G401.6 (cell line): ENCODE data around the gene SESTD1.
"Not testable (repeated sequence)": the region's sequence is repeated elsewhere in the genome, so short reads cannot be mapped to it uniquely, and the experiment has no call there.

Source experiments
- FAIRE-seq: peaks from 2 replicates; lab custom pipeline; 2012; peaks lifted over from hg19 to GRCh38; lab: Jason Lieb, UNC

Gene SESTD1

DNA sequence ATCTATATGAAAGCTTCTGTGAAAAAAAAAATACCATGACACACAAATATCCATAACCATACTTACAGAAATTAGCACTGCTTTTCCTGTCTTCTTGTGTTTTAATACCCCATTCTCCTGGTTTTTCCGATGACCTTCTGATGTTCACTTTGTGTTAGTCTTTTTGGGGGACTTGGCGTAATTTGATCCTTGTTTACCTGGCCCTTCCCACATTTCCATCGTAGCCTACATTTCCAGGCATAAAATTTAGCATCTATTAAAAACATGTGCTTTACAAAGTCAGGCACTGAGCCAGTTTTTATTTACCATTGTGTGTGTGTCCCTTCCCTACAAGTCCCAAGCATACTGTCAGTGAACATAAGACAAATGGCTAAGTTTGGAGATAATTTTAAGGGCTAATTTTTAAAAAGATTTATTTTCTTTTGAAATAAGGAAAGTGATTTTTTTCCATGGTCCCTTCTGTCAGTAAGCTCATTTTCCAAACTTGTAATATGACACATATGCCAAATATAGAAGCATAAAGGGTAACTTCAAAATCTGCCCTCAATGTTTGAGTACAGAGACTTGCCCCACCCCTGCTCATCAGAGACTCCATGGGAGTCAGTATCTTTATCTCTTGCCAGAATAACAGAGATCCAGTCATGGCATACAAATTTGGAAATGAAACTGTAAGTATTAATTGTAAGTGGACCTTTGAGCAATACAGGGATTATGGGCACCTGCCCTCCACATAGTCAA lies 27.3 kb downstream of the SESTD1 start:
- FAIRE-seq: no peak

DNA sequence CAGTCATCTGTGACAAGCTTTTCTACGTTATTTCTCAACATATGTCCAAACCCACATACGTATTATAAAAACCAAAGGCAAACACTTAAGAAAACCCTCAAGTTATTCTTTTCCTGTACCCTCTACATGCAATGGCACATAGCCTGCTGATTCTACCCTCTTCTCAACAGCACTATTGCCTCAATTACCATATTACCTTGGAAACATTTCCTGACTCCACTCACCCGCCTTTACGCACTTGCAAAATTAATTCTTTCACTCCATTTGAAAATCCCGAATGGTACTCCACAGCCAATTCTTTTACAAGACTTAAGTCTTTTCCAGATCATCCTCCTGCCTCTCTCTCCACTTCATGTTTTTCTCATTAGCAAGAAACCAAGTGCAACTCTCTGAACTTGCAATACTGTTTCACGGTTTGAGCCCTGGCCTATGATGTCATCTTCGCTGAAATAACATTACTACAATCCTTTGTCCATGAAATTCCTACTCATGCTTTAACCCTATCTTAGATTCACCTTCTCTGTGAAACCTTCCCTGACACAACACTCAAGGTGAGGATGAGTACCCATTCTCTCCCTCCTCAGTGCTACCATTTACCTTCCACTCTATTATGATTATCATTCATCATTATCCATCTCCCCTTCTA lies 29.0 kb downstream of the SESTD1 start:
- no peak for FAIRE-seq

DNA sequence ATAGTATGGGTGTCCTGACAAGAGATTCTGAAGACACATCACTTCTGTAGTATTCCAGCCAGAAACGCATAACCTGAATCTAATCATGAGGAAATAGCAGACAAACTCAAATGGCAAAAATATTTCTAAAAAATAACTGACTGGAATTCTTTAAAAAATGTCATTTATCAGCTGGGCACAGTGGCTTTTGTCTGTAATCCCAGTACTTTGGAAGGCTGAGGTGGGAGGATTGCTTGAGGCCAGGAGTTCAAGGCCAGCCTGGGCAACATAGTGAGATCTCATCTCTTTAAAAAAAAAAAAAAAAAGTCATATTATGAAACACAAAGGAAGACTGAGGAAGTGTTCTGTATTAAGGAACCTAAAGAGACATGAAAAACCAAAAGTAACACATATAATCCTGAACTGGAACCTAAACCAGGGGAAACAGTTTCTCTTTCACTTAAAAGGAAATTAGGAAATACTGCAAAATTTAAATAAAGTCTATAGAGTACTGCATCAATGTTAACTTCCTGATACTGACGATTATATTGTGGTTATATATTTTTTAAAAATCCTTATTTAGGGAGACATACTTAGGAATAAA lies 29.9 kb downstream of the SESTD1 start:
- no peak for FAIRE-seq

DNA sequence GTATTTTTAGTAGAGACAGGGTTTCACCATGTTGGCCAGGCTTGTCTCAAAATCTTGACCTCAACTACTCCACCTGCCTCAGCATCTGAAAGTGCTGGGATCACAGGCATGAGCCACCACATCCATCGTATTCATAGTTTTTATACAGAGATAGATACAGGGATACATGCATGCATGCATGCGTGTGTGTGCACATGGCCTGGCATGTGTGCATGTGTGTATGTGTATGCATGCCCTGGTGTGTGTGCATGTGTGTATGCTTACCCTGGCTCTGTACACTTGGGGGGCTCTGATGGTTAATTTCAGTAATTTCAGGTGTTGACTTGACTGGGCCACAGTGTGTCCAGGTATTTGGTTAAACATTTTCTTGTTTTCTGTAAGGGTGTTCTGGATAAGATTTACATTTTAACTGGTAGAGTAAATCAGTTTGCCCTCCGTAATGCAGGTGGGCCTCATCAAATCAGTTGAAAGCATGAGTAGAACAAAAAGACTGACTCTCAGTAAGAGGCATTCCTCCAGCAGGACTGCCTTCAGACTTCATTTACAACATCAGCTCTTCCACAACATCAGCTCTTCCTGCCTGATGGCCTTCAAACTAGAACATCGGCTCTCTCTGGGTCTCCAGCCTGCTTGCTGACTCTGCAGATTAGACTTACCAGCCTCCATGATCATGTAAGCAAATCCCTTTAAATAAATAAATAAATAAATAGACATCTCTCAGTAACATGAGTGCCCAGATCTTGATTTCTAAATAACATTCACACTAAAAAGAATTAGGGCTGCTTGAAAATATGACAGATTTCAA lies 30.8 kb downstream of the SESTD1 start:
- no peak for FAIRE-seq

DNA sequence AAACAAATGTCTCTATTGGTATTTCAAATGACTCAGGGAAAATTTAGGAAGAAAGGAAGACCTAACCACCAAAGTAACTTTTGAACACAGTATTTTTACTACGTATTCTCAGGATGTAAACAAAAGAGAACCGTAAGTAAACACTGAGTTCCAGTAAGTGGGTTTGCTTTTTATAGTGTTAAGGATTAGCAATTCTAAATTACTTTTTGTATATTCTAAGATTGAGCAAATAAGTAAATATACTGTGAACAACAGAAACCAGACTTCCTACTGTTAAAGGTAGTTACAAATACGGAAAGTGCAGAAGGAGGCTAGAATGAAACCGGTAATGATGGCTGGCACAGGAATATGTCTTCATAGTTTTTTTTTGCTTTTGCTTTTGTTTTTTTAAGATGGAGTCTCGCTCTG lies 31.5 kb downstream of the SESTD1 start:
- FAIRE-seq: no peak

DNA sequence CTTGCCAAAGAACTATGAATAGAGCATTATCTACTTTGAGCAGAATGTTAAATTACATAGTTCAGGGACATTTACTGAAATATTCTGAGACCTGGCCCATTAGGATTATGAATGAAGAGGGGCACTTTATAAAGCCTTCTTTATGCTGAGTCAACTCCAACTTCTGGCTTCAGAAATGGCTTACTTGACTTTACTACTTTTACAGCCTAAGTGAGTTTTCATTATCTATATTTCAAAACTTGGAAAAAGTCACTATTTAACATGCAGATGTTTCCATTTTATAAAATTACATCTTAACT lies 37.7 kb downstream of the SESTD1 start:
- FAIRE-seq: no peak

DNA sequence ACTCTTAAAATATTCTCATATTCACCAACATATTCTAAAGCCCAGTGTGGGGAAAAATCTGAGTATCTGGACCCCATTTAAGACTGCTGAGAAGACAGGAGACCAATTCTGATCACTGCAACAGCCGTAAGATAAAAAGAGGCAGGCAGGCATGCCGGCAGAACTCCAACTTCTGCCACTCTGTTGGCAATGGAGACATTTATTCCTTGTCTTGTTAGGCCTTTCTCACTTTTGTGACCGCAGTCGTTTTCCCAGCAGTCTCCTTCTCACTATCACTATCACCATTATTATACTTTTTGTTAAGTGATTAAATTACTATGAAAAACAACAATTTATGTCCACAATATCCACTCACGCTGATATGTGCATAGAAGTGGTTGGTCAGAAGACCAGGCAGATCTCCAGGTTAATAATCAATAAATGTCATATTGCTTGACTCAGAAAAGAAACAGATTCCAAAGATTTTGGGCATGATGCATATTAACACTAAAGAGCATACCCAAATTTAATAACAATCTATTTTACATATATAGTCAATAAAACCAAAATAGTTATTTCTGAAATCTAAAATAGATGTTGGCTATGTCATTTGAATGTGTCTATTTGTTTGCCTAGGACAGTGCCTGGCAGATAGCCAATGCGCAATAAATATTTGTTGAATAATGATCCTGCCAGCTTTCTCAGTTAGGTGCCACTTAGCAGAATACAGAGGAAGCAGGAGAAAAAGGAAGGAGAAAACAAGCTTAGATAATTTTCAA lies 38.2 kb downstream of the SESTD1 start:
- FAIRE-seq: no peak

DNA sequence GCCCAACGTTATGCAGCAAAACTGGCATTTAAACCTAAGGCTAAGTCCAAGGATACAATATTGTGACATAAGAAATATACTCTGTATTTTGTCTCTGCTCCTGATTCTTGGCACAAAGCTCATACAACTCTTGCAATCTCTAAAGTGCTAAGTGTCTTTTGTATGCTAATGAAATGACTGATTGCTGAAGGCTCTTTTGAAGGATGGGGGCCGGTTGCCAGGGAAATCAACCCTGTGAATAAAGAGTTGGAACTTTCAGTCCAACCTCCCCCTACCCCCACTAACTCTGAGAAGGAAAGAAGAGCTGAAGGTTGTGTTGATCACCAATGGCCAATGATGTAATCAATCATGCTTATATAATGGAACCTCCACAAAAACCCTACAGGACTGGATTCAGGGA lies 40.3 kb downstream of the SESTD1 start:
- no peak for FAIRE-seq

DNA sequence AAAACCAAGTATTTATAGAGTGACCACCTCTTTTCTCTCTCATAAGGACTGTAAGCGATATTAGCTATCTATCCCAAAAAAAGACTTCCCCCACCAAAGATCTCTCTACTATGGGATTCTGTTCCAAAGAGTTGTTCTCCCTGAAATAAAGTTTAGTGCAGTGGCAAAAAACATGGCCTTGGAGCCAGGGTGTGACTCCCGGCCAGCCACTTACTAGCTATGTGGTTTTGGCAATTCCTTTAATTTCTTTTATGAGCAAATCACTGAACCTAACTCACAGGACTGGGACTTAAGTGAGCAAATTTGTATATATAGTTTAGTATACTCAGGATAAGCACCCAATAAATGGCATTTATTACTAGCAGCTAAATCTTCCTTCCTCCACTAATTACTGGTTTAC lies 42.6 kb downstream of the SESTD1 start:
- FAIRE-seq: no peak

DNA sequence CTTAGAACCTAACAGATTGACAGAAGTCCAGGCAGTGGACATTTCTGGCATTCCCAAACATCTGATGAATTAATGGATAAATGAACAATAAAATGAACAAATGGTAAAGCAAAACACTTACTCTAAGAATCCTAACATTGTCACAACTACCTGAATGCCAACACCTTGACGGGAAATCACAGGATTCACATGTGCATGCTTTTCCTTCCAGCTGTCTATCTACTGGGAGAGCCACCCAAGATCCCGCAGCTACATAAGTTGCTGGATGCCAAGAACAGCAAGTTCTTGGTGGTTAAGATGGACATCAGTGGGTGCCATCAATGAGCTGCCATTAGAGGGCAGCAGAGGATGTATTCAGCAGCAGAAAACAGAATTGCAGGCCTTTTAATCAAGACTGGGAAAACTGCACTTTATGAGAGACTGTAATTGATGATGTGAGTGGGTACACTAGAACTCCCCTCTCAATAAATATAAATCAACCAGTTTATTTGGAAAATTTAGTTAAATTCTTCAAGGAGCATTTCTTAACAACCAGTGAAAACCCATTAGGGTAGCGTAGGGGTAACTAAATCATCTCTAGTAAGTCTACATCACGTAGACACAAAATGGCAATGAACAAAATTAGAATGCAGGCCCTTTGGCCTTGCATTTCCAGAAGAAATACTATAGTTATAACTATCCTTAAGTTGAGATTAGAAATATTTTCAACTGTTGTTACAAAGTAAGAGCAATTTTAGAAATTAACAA lies 45.6 kb downstream of the SESTD1 start:
- no peak for FAIRE-seq

DNA sequence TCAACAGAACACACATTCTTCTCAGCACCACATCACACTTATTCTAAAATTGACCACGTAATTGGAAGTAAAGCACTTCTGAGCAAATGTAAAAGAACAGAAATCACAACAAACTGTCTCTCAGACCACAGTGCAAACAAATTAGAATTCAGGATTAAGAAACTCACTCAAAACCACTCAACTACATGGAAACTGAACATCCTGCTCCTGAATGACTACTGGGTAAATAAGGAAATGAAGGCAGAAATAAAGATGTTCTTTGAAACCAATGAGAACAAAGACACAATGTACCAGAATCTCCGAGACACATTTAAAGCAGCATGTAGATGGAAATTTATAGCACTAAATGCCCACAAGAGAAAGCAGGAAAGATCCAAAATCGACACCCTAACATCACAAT lies 50.0 kb downstream of the SESTD1 start:
- FAIRE-seq: not testable (repeated sequence)

DNA sequence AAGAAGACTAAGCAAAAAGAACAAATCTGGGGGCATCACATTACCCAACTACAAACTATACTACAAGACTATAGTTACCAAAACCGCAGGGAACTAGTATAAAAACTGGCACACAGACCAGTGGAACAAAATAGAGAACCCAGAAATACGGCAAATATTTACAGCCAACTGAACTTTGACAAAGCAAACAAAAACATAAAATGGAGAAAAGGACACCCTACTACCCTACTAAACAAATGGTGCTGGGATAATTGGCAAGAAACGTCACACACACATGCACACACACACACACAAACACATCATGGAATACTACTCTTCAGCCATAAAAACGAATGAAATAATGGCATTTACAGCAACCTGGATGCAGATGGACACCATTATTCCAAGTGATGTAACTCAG lies 53.3 kb downstream of the SESTD1 start:
- no peak for FAIRE-seq

DNA sequence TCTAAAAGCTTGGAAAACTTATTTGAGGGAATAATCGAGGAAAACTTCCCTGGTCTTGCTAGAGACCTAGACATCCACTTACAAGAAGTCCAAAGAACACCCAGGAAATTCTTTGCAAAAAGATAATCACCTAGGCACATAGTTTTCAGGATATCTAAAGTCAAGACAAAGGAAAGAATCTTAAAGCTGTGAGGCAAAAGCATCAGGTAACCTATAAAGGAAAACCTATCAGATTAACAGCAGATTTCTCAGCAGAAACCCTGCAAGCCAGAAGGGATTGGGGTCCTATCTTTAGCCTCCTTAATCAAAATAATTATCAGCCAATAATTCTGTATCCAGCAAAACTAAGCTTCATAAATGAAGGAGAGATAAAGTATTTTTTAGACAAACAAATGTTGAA lies 56.4 kb downstream of the SESTD1 start:
- FAIRE-seq: not testable (repeated sequence)

DNA sequence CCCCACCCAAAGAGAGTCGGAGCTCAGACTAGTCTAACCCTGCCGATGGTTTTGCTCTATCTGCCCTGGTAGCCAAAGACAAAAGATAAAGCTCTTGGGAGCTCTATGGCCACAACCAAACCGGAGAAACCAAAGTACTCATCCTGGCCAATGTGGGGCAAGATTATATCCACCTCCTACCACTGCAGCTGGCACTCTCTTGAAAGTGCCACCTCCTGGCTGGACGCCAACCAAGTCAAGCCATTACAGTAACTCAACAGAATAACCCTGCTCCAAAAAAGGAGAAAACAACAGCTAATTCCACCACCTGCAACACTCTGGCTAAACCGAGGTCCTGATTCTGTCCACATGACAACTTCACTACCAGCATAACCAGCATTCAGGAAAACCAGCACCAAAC lies 57.6 kb downstream of the SESTD1 start:
- FAIRE-seq: no peak

DNA sequence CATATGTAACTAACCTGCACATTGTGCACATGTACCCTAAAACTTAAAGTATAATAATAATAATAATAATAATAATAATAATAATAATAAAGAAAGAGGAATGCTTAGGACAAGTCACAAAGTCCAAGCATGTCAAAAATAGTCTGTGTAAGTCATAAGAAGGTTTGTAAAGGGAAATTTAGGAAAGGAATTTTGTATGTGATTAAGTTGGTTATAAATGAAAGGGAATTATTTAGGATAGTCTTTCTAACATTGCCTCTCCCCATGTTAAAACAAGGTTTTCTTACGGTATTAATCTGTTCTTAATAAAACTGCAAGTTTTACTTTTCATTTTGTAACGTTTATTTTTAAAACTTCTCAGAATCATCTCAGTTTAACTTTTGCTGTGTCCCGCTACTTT lies 62.8 kb downstream of the SESTD1 start:
- no peak for FAIRE-seq

DNA sequence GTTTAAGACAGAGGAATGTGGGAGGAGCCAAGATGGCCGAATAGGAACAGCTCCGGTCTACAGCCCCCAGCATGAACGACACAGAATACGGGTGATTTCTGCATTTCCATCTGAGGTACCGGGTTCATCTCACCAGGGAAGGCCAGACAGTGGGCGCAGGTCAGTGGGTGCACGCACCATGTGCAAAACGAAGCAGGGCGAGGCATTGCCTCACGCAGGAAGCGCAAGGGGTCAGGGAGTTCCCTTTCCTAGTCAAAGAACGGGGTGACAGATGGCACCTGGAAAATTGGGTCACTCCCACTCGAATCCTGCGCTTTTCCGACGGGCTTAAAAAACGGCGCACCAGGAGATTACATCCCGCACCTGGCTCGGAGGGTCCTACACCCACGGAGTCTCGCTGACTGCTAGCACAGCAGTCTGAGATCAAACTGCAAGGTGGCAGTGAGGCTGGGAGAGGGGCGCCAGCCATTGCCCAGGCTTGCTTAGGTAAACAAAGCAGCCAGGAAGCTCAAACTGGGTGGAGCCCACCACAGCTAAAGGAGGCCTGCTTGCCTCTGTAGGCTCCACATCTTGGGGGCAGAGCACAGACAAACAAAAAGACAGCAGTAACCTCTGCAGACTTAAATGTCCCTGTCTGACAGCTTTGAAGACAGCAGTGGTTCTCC lies 68.6 kb downstream of the SESTD1 start:
- FAIRE-seq: not testable (repeated sequence)

DNA sequence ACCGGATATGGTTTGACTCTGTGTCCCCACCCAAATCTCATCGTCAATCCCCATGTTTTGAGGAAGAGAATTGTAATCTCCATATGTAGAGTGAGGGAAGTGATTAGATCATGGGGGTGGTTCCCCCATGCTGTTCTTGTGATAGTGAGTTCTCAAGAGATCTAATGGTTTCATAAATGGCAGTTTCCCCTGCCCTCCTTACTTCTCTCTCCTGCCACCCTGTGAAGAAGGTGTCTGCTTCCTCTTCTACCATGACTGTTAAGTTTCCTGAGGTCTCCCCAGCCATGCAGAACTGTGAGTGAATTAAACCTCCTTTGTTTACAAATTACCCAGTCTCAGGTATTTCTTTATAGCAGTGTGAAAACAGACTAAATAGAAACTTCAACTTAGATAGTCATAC lies 69.5 kb downstream of the SESTD1 start:
- no peak for FAIRE-seq

DNA sequence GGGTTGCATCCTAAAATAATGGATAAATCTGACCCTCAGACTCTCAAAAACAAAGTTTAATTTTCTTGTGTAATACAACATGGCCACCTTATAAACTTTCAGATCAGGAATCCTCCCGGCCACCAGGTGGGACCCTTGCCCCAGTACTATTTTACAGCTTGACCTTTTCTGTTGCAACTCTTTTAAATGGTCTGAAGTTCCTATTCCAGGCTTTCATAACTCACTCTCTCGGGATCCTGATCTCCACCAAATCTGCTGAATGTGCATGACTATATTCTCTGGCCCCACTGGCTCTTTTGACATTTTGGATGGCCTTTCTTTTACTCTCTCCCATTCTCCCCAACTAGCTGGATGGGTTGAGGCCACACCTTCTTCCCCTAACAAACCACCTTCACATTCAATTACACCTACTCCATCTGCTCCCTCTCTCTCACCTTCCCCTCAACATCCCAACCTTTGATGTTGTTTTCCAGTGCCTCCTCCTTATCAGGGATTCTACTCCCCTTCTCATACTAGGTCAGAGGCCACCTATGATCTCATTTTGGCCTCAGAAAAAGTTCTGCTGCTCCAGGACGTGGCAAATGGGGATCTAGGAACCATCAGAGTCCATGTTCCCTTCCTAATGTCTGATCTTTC lies 70.8 kb downstream of the SESTD1 start:
- no peak for FAIRE-seq

DNA sequence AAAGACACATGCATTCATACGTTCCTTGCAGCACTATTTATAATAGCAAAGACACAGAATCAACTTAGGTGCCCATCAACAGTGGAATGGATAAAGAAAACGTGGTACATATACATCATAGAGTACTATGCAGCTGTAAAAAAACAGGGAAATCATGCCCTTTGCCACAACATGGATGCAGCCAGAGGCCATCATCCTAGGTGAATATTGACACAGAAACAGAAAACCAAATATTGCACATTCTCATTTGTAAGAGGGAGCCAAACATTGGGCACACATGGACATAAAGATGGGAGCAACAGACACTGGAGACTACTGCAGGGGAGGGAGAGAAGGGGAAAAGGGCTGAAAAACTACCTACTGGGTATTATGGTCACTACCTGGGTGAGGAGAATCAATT lies 73.5 kb downstream of the SESTD1 start:
- FAIRE-seq: no peak

DNA sequence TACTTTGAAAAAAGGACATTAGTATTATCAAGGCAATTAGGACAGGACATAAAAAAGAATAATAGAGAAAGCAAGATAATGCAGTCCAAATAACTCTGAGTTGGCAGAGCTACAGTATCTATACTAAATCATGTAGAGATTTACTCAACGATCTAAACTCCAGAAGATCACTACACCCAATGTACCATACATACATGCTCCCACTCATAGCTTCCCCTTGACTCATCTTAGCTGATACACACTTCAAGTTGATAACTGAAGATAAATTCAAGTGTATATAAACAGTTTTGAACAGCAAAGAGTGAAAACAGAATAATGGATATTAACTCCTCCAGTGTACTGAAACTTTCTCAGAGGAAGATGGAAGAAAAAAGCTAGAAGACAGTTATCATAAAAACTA lies 78.5 kb downstream of the SESTD1 start:
- FAIRE-seq: no peak

DNA sequence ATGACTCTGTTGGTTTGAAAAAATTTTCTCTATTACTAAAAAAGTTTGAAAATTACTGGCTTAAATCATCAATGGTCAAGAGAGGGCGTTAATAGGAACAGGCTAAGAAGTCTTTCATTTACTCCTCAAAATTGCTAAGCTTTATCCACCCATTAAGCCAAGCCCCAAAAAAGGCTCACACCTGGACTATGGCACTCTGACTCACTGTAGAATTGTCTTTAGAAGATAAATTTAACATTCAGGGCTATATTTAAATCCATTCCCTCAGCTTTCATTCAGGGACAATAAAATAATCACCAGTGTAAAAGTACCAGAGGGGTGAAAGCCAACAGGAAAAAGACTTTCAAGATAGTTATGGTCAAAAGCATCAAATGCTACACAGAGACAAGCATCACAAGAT lies 80.0 kb downstream of the SESTD1 start:
- FAIRE-seq: no peak
